Activated T-helper 1 cell treated with anti-CD3 and anti-CD28 coated beads, Interleukin-12 subunit alpha, Interleukin-12 subunit beta, Interleukin-2, Interleukin-4 antibody, amounts not matched to agents 30 ng/mL and 10 ng/mL and 1 ng/mL, durations not matched to agents 14 hours and 24 hours and 36 hours (primary cell): ENCODE results near the gene PIEZO1. TPM values are rescaled to one million over a fixed set of nuclear protein-coding genes. Genes with fewer than 3 reads are reported as not detected.

Source experiments
- DNase-seq: peaks from one replicate; pipeline ENCODE4 v3.0.0; 2021; ENCODE audit warnings: low spot score
- H3K27ac Mint-ChIP-seq: one replicate; pipeline ENCODE4 v1.8.0; 2021; ENCODE audit warnings: mild to moderate bottlenecking, mixed read lengths
- H3K27me3 Mint-ChIP-seq: one replicate; pipeline ENCODE4 v1.8.0; 2022; ENCODE audit warnings: mild to moderate bottlenecking, moderate library complexity, mixed read lengths; ENCODE audit not compliant: insufficient read depth
- H3K36me3 Mint-ChIP-seq: one replicate; pipeline ENCODE4 v1.8.0; 2021; ENCODE audit warnings: low read depth, mixed read lengths
- H3K4me1 Mint-ChIP-seq: one replicate; pipeline ENCODE4 v1.8.0; 2021; ENCODE audit warnings: low read depth, mixed read lengths
- H3K4me3 Mint-ChIP-seq: one replicate; pipeline ENCODE4 v1.8.0; 2021; ENCODE audit warnings: mild to moderate bottlenecking, moderate library complexity, mixed read lengths
- H3K9me3 Mint-ChIP-seq: one replicate; pipeline ENCODE4 v1.8.0; 2021; ENCODE audit warnings: mixed read lengths
- intact Hi-C: fragments of 100-400 bp; cut with micrococcal nuclease; formaldehyde crosslinking; loops from one replicate; pipeline ENCODE4 v1.15.1; 2024
- total RNA-seq: library from RNA; stranded (reverse); gene quantifications from 2 replicates; pipeline ENCODE4 v1.2.3, GENCODE V29; 2022

The PIEZO1 gene, protein sequence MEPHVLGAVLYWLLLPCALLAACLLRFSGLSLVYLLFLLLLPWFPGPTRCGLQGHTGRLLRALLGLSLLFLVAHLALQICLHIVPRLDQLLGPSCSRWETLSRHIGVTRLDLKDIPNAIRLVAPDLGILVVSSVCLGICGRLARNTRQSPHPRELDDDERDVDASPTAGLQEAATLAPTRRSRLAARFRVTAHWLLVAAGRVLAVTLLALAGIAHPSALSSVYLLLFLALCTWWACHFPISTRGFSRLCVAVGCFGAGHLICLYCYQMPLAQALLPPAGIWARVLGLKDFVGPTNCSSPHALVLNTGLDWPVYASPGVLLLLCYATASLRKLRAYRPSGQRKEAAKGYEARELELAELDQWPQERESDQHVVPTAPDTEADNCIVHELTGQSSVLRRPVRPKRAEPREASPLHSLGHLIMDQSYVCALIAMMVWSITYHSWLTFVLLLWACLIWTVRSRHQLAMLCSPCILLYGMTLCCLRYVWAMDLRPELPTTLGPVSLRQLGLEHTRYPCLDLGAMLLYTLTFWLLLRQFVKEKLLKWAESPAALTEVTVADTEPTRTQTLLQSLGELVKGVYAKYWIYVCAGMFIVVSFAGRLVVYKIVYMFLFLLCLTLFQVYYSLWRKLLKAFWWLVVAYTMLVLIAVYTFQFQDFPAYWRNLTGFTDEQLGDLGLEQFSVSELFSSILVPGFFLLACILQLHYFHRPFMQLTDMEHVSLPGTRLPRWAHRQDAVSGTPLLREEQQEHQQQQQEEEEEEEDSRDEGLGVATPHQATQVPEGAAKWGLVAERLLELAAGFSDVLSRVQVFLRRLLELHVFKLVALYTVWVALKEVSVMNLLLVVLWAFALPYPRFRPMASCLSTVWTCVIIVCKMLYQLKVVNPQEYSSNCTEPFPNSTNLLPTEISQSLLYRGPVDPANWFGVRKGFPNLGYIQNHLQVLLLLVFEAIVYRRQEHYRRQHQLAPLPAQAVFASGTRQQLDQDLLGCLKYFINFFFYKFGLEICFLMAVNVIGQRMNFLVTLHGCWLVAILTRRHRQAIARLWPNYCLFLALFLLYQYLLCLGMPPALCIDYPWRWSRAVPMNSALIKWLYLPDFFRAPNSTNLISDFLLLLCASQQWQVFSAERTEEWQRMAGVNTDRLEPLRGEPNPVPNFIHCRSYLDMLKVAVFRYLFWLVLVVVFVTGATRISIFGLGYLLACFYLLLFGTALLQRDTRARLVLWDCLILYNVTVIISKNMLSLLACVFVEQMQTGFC (N-terminal part only)
- total RNA-seq: 214 and 217 TPM in 2 replicates

DNA sequence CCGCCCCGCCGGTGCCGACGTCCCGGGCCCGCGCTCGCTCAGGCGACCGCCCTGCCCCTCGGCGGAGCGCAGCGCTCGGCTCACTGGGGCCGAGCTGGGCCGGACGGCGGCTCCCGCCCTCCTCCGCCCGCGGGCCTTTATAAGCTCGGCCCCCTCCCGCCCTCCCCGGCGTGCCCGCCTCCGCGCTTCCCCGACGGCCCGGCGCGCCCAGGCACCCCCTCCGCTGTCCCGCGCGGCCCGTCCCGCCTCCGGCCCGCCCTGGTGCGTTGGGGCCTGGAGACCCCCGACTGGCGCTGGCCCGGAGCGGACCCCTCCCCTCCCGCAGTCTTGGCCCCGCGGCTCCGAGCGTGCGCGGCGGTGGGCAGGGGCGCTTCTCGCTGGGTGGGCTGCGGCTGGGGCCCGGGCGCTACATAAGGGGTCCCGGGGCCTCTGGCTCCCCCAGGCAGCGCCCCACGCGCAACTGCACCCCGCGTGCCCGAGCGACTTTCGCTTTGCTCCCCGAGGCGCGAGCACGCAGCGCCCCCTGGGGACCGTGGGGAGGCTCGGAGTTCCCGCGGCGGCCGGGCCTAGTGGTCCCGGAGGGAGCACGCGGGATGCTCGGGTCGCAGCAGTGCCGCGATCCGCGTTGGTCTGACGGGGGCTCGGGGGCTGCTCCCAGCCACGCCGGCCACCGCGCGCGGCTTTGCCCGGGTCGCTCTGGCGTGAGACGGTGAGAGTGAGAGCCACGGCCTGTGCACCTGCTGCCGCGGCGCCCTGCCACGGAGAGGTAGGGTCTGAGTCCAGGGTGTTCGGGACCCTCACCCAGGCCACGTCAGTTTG lies at the start of gene PIEZO1:
PIEZO1 (minus strand) TSS at position 115 of the 819 bp plus-strand sequence. CDS start 256 bp downstream, outside the sequence.
- Mint-ChIP-seq H3K27me3 (peaks cover 4% of the 10 kb centered on the region), H3K9me3 (no peaks in the 10 kb centered on the region), H3K27ac (peak within 1 kb of the TSS; percentile 87), H3K36me3 (peaks cover 1% of the 10 kb centered on the region), H3K4me3 (peak within 1 kb of the TSS; percentile 82), H3K4me1 (peaks cover 43% of the 10 kb centered on the region)
- DNase-seq: peak; percentile 80
- intact Hi-C loops: loop anchor here (1.0 to 10.0 kb wide), 4 partner anchors 18 to 331 kb away; partner anchors contain the start of genes CDT1 and ZFPM1

GRCh38 chr16:88834670-88835069 lies 49.6 kb upstream of the PIEZO1 start:
- Mint-ChIP-seq H3K4me1 (no peaks in the 10 kb centered on the region), H3K9me3 (no peaks in the 10 kb centered on the region), H3K27ac (no peak overlapping the region), H3K4me3 (no peak overlapping the region), H3K36me3 (no peaks in the 10 kb centered on the region), H3K27me3 (no peaks in the 10 kb centered on the region)
- no peak for DNase-seq
- intact Hi-C loops: no loop called here

DNA sequence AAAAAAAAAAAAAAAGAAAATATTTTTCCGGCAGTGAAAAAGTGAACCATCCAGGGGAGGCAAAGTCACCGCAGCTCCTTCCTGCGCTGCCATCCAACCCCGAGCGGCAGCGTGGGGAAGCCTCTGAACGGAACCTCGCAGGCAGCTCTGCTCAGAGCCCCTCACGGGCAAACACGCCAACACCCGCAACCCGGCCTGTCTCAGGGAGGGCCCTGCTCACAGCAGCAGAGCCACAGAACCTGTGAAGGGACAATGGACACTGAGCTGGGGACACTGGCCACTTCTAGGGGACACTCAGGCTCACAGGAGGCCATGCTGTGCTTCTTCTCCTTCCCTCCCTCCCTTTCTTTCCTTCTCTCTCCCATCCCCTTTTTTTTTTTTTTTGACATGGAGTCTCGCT lies 48.1 kb upstream of the PIEZO1 start:
- no peaks in the 10 kb centered on the region for H3K36me3 Mint-ChIP-seq

DNA sequence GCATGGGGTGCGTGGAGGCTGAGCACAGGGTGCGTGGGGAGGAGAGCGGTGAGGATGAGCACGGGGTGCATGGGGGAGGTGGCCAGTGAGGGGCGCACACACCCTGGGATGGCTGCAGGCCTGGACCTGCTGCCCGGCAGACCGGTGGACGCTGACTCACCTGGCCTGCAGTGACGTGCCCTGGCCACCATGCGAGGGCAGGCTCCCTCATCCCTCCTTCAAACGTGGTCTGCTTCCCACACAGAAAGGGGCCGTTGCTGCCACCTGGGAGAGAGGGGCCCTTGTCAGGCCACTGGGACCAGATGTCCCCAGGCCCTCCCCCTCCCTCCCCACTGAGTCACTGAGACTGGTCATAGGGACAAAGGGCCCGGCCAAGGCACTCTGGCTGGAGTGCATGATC lies 46.8 kb upstream of the PIEZO1 start:
- no peak for DNase-seq
- no peaks in the 10 kb centered on the region for H3K27me3 Mint-ChIP-seq
- intact Hi-C loops: no loop called here
- no peak overlapping the region for H3K27ac Mint-ChIP-seq
- H3K36me3 Mint-ChIP-seq: no peaks in the 10 kb centered on the region
- no peak overlapping the region for H3K4me3 Mint-ChIP-seq
- H3K4me1 Mint-ChIP-seq: no peaks in the 10 kb centered on the region
- no peaks in the 10 kb centered on the region for H3K9me3 Mint-ChIP-seq

More for the DNA sequence above, 48.1 kb upstream of the PIEZO1 start:
- Mint-ChIP-seq H3K27ac (no peak overlapping the region), H3K9me3 (no peaks in the 10 kb centered on the region), H3K4me1 (no peaks in the 10 kb centered on the region), H3K4me3 (no peak overlapping the region), H3K27me3 (no peaks in the 10 kb centered on the region)
- intact Hi-C loops: no loop called here
- no peak for DNase-seq

DNA sequence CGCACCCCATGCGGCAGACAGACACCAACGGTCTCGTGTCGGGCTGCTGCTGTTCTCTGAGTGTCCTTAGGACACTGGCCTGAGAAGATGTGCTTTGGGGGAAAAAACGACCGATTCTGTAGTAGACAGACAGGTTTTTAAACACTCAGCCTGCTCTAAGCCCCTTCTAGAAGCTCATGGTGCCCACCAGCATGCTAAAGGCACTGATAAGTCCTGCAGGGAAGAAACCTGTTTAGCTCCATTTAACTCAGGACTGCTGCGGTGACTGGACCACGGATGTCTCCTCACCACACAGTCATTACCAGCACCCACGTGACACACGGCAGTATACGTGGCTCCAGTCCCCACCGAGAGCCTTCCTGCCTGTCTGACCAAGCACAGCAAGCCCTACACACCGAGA lies 45.8 kb upstream of the PIEZO1 start:
- intact Hi-C loops: no loop called here
- DNase-seq: no peak
- no peaks in the 10 kb centered on the region for H3K4me1 Mint-ChIP-seq
- H3K36me3 Mint-ChIP-seq: no peaks in the 10 kb centered on the region
- H3K27ac Mint-ChIP-seq: no peak overlapping the region
- no peaks in the 10 kb centered on the region for H3K27me3 Mint-ChIP-seq
- H3K4me3 Mint-ChIP-seq: no peak overlapping the region
- H3K9me3 Mint-ChIP-seq: no peaks in the 10 kb centered on the region

DNA sequence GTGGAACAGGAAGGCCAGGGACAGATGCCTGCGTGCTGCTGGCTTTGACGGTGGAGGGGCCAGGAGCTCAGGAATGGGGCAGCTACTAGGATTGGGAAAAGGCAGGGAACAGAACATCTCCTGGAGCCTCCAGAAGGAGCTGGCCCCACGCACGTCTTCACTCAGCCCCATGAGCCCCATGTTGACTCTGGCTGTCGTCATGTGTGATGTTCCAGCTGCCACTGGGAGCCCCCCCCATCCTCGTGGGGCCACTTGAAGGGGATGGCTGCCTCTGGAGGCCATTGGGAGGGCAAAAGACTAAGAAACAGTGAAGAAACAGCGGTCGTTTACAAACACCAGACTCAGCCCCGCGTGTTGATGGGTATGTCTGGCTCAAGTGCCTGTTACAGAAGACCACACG lies 45.2 kb upstream of the PIEZO1 start:
- Mint-ChIP-seq H3K4me1 (no peaks in the 10 kb centered on the region), H3K9me3 (no peaks in the 10 kb centered on the region), H3K27me3 (no peaks in the 10 kb centered on the region), H3K36me3 (no peaks in the 10 kb centered on the region), H3K27ac (no peak overlapping the region), H3K4me3 (no peak overlapping the region)
- intact Hi-C loops: no loop called here
- no peak for DNase-seq

GRCh38 chr16:88828711-88829110 lies 43.7 kb upstream of the PIEZO1 start:
- Mint-ChIP-seq H3K4me3 (no peak overlapping the region), H3K27ac (no peak overlapping the region), H3K9me3 (no peaks in the 10 kb centered on the region), H3K27me3 (no peaks in the 10 kb centered on the region), H3K4me1 (no peaks in the 10 kb centered on the region), H3K36me3 (no peaks in the 10 kb centered on the region)
- DNase-seq: no peak
- intact Hi-C loops: no loop called here

GRCh38 chr16:88827727-88828126 lies 42.7 kb upstream of the PIEZO1 start:
- DNase-seq: no peak
- Mint-ChIP-seq H3K9me3 (no peaks in the 10 kb centered on the region), H3K27me3 (no peaks in the 10 kb centered on the region), H3K36me3 (no peaks in the 10 kb centered on the region), H3K4me1 (no peaks in the 10 kb centered on the region), H3K27ac (no peak overlapping the region), H3K4me3 (no peak overlapping the region)
- intact Hi-C loops: no loop called here

GRCh38 chr16:88826070-88826840 lies 41.2 kb upstream of the PIEZO1 start:
- intact Hi-C loops: no loop called here
- Mint-ChIP-seq H3K4me3 (no peak overlapping the region), H3K4me1 (no peaks in the 10 kb centered on the region), H3K27ac (no peak overlapping the region), H3K9me3 (no peaks in the 10 kb centered on the region), H3K36me3 (no peaks in the 10 kb centered on the region), H3K27me3 (no peaks in the 10 kb centered on the region)
- no peak for DNase-seq

DNA sequence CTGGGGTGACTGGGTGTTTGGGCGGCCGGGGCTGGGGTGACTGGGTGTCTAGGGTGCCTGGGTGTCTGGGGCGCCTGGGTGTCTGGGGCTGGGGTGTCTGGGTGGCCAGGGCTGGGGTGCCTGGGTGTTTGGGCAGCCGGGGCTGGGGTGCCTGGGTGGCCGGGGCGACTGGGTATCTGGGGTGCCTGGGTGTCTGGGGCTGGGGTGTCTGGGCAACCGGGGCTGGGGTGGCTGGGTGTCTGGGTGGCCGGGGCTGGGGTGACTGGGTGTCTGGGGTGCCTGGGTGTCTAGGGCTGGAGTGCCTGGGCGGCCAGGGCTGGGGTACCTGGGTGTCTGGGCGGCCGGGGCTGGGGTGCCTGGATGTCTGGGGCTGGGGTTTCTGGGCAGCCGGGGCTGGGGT lies 40.1 kb upstream of the PIEZO1 start:
- intact Hi-C loops: no loop called here
- DNase-seq: no peak
- Mint-ChIP-seq H3K9me3 (no peaks in the 10 kb centered on the region), H3K4me1 (no peaks in the 10 kb centered on the region), H3K27me3 (no peaks in the 10 kb centered on the region), H3K27ac (no peak overlapping the region), H3K36me3 (no peaks in the 10 kb centered on the region), H3K4me3 (no peak overlapping the region)

DNA sequence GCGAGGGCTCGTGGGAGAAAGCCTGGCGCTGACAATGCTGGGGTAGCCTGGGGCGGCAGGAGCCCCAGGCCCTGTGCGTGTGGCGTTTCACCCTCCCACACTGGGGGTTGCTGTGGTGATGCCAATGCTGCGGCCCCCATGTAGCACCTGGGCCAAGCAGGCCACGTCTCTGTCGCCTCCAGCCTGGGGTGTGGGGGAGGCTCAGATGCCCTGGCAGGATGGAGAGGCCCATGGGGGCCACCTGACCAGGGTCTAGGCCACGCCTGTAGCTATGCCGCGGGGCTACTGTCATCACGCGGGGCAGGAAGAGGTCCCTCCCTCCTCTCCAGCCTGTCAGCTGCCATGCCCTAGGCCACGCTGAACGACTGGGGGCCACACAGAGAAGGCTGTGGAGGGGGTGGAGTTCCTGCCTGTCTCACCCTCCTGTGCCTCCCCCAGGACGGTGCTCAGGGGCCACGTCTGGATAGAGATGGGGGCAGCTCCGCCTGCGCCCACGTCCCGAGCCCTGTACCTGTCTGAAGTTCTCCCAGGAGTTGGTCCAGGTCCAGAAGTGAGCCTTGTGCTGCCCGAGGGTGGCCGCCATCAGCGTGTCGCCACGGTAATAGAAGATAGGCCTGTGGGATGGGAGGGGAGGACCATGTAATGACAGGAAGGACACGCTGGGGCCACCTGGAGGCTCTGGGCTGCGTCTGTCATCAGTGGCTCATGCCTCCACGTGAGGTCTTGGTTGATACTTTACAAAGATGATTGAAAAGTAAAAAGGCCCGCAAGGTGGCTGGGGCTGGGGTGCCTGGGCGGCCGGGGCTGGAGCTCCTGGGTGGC lies 39.4 kb upstream of the PIEZO1 start:
- DNase-seq: no peak
- intact Hi-C loops: no loop called here
- Mint-ChIP-seq H3K9me3 (no peaks in the 10 kb centered on the region), H3K27me3 (no peaks in the 10 kb centered on the region), H3K4me1 (no peaks in the 10 kb centered on the region), H3K4me3 (no peak overlapping the region), H3K36me3 (no peaks in the 10 kb centered on the region), H3K27ac (no peak overlapping the region)
